ENCODE results near the gene TP53BP2.
A peak's percentile ranks its signal among the peaks of the same experiment; 100 is the strongest.

Gene TP53BP2

GRCh38 chr1:223794136-223794880, 51.4 kb downstream of the TP53BP2 start:
- ATAC-seq: no peak

GRCh38 chr1:223793716-223794115, 52.0 kb downstream of the TP53BP2 start:
- ATAC-seq: no peak

GRCh38 chr1:223792046-223792445, 53.7 kb downstream of the TP53BP2 start:
- no peak for ATAC-seq

- no peak for ATAC-seq
Measured at GRCh38 chr1:223788746-223789415, 56.9 kb downstream of the TP53BP2 start.

GRCh38 chr1:223785808-223786207, 59.9 kb downstream of the TP53BP2 start:
- ATAC-seq: no peak

- ATAC-seq: no peak
Measured at GRCh38 chr1:223784541-223784940, 61.2 kb downstream of the TP53BP2 start.

- ATAC-seq: no peak
Measured at GRCh38 chr1:223783676-223784075, 62.1 kb downstream of the TP53BP2 start.

- ATAC-seq: no peak
Measured at GRCh38 chr1:223780949-223781348, 64.8 kb downstream of the TP53BP2 start.

GRCh38 chr1:223780318-223780717, 65.4 kb downstream of the TP53BP2 start:
- no peak for ATAC-seq

GRCh38 chr1:223776826-223777454, 68.8 kb downstream of the TP53BP2 start:
- no peak for ATAC-seq

- ATAC-seq: peak; percentile 86
Measured at GRCh38 chr1:223776075-223776814, 69.5 kb downstream of the TP53BP2 start.

- ATAC-seq: no peak
Measured at GRCh38 chr1:223775711-223776074, 70.1 kb downstream of the TP53BP2 start.

GRCh38 chr1:223775054-223775453, 70.7 kb downstream of the TP53BP2 start:
- no peak for ATAC-seq

GRCh38 chr1:223774134-223774814, 71.5 kb downstream of the TP53BP2 start:
- no peak for ATAC-seq

- ATAC-seq: no peak
Measured at GRCh38 chr1:223772771-223773160, 73.0 kb downstream of the TP53BP2 start.

GRCh38 chr1:223771814-223772770, 73.7 kb downstream of the TP53BP2 start:
- peak in 1 of 2 donors; percentile 50 for ATAC-seq

GRCh38 chr1:223771469-223771813, 74.3 kb downstream of the TP53BP2 start:
- peak in 1 of 2 donors; percentile 45 for ATAC-seq

GRCh38 chr1:223770621-223771315, 75.0 kb downstream of the TP53BP2 start:
- ATAC-seq: no peak

- no peak for ATAC-seq
Measured at GRCh38 chr1:223765719-223766340, 79.9 kb downstream of the TP53BP2 start.

GRCh38 chr1:223765036-223765718, 80.6 kb downstream of the TP53BP2 start:
- no peak for ATAC-seq

Data from activated CD4-positive, CD25-positive, alpha-beta regulatory T cell treated with anti-CD3 and anti-CD28 coated beads, Interleukin-2, amount 50 U/mL, for 24 hours (primary cell).